ENCODE data around the gene NAT14.

DNA sequence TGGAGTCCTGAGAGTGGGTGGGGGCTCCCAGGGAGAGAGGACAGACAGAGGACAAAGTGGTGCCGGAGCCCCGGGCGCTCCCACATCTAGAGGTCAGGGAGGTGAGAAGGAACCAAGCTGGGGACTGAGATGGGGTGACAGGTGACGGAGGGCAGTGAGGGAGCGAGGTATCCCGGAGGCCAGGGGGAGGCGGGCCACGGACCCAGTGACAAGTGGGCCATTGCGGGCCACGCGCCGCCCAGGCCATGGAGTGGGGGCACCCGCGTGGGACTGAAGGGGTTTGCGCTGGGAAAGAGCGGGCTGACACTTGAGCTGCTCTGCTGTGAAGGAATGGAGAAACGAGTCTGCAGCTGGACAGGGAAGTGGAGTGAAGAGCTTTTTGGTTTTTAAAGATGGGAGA is 5.9 kb upstream of the NAT14 start:
- TF ChIP-seq, protein P1, sequence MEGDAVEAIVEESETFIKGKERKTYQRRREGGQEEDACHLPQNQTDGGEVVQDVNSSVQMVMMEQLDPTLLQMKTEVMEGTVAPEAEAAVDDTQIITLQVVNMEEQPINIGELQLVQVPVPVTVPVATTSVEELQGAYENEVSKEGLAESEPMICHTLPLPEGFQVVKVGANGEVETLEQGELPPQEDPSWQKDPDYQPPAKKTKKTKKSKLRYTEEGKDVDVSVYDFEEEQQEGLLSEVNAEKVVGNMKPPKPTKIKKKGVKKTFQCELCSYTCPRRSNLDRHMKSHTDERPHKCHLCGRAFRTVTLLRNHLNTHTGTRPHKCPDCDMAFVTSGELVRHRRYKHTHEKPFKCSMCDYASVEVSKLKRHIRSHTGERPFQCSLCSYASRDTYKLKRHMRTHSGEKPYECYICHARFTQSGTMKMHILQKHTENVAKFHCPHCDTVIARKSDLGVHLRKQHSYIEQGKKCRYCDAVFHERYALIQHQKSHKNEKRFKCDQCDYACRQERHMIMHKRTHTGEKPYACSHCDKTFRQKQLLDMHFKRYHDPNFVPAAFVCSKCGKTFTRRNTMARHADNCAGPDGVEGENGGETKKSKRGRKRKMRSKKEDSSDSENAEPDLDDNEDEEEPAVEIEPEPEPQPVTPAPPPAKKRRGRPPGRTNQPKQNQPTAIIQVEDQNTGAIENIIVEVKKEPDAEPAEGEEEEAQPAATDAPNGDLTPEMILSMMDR (IDR thresholded peaks at IDR 0.05), result no peak
- TF ChIP-seq, protein P2, sequence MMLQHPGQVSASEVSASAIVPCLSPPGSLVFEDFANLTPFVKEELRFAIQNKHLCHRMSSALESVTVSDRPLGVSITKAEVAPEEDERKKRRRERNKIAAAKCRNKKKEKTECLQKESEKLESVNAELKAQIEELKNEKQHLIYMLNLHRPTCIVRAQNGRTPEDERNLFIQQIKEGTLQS (CRISPR knock-in tag; conservative IDR thresholded peaks at IDR 0.05), result no peak
- TF ChIP-seq JUN (CRISPR knock-in tag; IDR thresholded peaks at IDR 0.05) (no peak), NFE2L1 (CRISPR knock-in tag; IDR thresholded peaks at IDR 0.05) (no peak), NR1H2 (CRISPR knock-in tag; IDR thresholded peaks at IDR 0.05) (no peak), CREB1 (CRISPR knock-in tag; IDR thresholded peaks at IDR 0.05) (no peak)
- TF ChIP-seq, protein P3, sequence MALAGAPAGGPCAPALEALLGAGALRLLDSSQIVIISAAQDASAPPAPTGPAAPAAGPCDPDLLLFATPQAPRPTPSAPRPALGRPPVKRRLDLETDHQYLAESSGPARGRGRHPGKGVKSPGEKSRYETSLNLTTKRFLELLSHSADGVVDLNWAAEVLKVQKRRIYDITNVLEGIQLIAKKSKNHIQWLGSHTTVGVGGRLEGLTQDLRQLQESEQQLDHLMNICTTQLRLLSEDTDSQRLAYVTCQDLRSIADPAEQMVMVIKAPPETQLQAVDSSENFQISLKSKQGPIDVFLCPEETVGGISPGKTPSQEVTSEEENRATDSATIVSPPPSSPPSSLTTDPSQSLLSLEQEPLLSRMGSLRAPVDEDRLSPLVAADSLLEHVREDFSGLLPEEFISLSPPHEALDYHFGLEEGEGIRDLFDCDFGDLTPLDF (CRISPR knock-in tag; IDR thresholded peaks at IDR 0.05), result no peak
